DOHH2 (cell line): ENCODE measurements around the gene BIK.
A peak's percentile ranks its signal among the peaks of the same experiment; 100 is the strongest.

Source experiments
- H3F3A ChIP-seq: fragments of 200-600 bp; sonication (generic), shearing (Covaris generic); 2 replicates; pipeline ENCODE4 v1.6.0; 2016; ENCODE audit warnings: antibody characterized with exemption, mild to moderate bottlenecking; ENCODE audit not compliant: control insufficient read depth, insufficient read depth
- H3K27ac ChIP-seq: fragments of 200-600 bp; sonication (generic); 2 replicates; pipeline ENCODE4 v1.5.1; 2014; ENCODE audit warnings: low read depth, mild to moderate bottlenecking, low read length, moderate library complexity
- H3K27me3 ChIP-seq: fragments of 200-600 bp; sonication (generic); 2 replicates; pipeline ENCODE4 v1.6.1; 2014; ENCODE audit warnings: mild to moderate bottlenecking, low read length, mixed read lengths; ENCODE audit not compliant: control insufficient read depth
- H3K36me3 ChIP-seq: fragments of 200-600 bp; sonication (generic); 2 replicates; pipeline ENCODE4 v1.6.1; 2014; ENCODE audit warnings: mild to moderate bottlenecking, low read length, moderate library complexity, mixed read lengths; ENCODE audit not compliant: control insufficient read depth
- H3K4me1 ChIP-seq: fragments of 200-600 bp; sonication (generic); 2 replicates; pipeline ENCODE4 v1.6.1; 2014; ENCODE audit warnings: mild to moderate bottlenecking, low read length, mixed read lengths; ENCODE audit not compliant: control insufficient read depth
- H3K4me2 ChIP-seq: fragments of 200-600 bp; sonication (generic); 2 replicates; pipeline ENCODE4 v1.6.0; 2014; ENCODE audit warnings: mild to moderate bottlenecking, low read length, moderate library complexity
- H3K4me3 ChIP-seq: fragments of 200-600 bp; sonication (generic); 2 replicates; pipeline ENCODE4 v1.5.1; 2014; ENCODE audit warnings: mild to moderate bottlenecking, low read length, mixed read lengths
- H3K79me2 ChIP-seq: fragments of 200-600 bp; sonication (generic); 2 replicates; pipeline ENCODE4 v1.6.1; 2014; ENCODE audit warnings: mild to moderate bottlenecking, low read length, mixed read lengths; ENCODE audit not compliant: control insufficient read depth
- H3K9me2 ChIP-seq: fragments of 200-600 bp; sonication (generic); replicated peaks from 2 replicates; pipeline ENCODE4 v1.6.1; 2014; ENCODE audit warnings: mild to moderate bottlenecking, low read length, mixed read lengths; ENCODE audit not compliant: control insufficient read depth
- H3K9me3 ChIP-seq: fragments of 200-600 bp; sonication (generic); 2 replicates; pipeline ENCODE4 v1.6.1; 2014; ENCODE audit warnings: antibody characterized with exemption, low read length, mixed read lengths; ENCODE audit not compliant: control insufficient read depth, insufficient read depth
- H4K20me1 ChIP-seq: fragments of 200-600 bp; sonication (generic); 2 replicates; pipeline ENCODE4 v1.6.0; 2014; ENCODE audit warnings: low read depth, mild to moderate bottlenecking, antibody characterized with exemption, low read length, moderate library complexity; ENCODE audit not compliant: control insufficient read depth, insufficient read depth
- CTCF ChIP-seq: fragments of 200-600 bp; sonication (generic); IDR thresholded peaks from one replicate; pipeline ENCODE4 v1.5.1; 2014; ENCODE audit warnings: antibody characterized with exemption, mild to moderate bottlenecking, low read depth, low read length; ENCODE audit not compliant: poor library complexity, severe bottlenecking
- EZH2phosphoT487 ChIP-seq: fragments of 200-600 bp; sonication (generic); IDR thresholded peaks from 2 replicates; pipeline ENCODE4 v1.6.1; 2017; ENCODE audit warnings: borderline replicate concordance, mild to moderate bottlenecking, antibody characterized with exemption, low read length, moderate library complexity, mixed read lengths

BIK gene

DNA sequence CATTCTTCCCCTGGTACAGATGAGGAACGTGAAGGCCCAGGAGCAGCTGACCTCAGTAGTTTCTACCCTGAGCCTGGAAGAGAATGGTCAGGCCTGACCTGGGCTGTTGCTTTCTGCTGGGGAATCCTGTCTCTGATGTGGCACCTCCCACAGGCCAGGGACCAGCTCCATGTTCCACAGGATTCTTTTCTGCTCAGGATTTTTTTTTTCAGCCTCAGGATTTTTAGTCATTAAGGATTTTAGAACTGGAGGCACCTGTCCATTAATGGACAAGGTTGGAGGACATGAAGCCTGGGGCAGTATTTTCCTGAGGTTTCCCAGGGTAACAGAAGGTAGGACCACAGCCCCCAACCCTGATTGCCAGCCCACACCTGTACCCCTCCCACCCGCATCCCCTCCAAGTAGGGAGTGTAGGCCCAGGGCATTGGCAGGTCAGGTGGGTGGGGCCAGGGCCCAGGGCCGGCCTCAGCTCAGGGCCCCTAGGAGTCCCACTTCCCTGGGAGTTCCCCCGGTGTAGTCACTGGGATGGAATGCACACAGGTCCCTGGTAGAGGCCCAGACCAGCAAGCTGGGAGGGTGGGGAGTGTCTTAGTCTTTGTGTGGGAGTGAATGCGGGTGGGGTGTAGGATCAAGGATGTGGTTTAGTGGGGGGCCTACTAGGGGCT lies 16.1 kb downstream of the BIK start:
- Histone ChIP-seq H3K27me3 (peaks cover 7% of the 10 kb centered on the region), H3K79me2 (no peaks in the 10 kb centered on the region), H3K27ac (no peak overlapping the region), H3F3A (no peaks in the 10 kb centered on the region; the same call in 1 of the 2 replicates), H3K9me3 (no peaks in the 10 kb centered on the region), H3K4me3 (no peak overlapping the region), H4K20me1 (0 out of 2 replicates have a peak, but pooled peaks cover 2% of the 10 kb centered on the region), H3K4me2 (no peak overlapping the region), H3K36me3 (no peaks in the 10 kb centered on the region), H3K9me2 (no peaks in the 10 kb centered on the region), H3K4me1 (peaks cover 22% of the 10 kb centered on the region)
- TF ChIP-seq CTCF (no peak), EZH2phosphoT487 (no peak)

- Histone ChIP-seq H3K36me3 (peaks cover 3% of the 10 kb centered on the region; the same call in 1 of the 2 replicates), H3F3A (no peaks in the 10 kb centered on the region; the same call in 1 of the 2 replicates), H3K4me1 (peaks cover 22% of the 10 kb centered on the region), H3K9me2 (no peaks in the 10 kb centered on the region), H3K27me3 (peaks cover under 1% of the 10 kb centered on the region; the same call in 1 of the 2 replicates), H3K4me3 (no peak overlapping the region), H3K79me2 (no peaks in the 10 kb centered on the region), H3K27ac (no peak overlapping the region), H4K20me1 (0 out of 2 replicates have a peak, but pooled peaks cover 2% of the 10 kb centered on the region), H3K9me3 (no peaks in the 10 kb centered on the region), H3K4me2 (no peak overlapping the region)
- TF ChIP-seq EZH2phosphoT487 (no peak), CTCF (no peak)
Measured at GRCh38 chr22:43127166-43127908, 16.8 kb downstream of the BIK start.

- 0 out of 2 replicates have a peak, but pooled peaks cover 2% of the 10 kb centered on the region for H4K20me1 ChIP-seq
- H3F3A ChIP-seq, result no peaks in the 10 kb centered on the region; the same call in 1 of the 2 replicates
- no peak overlapping the region for H3K4me3 ChIP-seq
- peaks cover 11% of the 10 kb centered on the region for H3K36me3 ChIP-seq
- H3K9me3 ChIP-seq, result no peaks in the 10 kb centered on the region
- H3K79me2 ChIP-seq, result no peaks in the 10 kb centered on the region
- no peak overlapping the region for H3K27ac ChIP-seq
- no peaks in the 10 kb centered on the region for H3K9me2 ChIP-seq
- H3K4me2 ChIP-seq, result peak overlapping the region; percentile 25; the same call in 1 of the 2 replicates
- no peaks in the 10 kb centered on the region for H3K27me3 ChIP-seq
- H3K4me1 ChIP-seq, result peaks cover 22% of the 10 kb centered on the region
- TF ChIP-seq EZH2phosphoT487, result no peak
- no peak for TF ChIP-seq CTCF
Measured at GRCh38 chr22:43128116-43128515, 17.6 kb downstream of the BIK start.
